Esophagus muscularis mucosa (tissue), 4 donors: ENCODE measurements around the gene NTPCR. TPM values are rescaled to one million over a fixed set of nuclear protein-coding genes. Genes with fewer than 3 reads are reported as not detected.

ENCODE experiments used
- DNase-seq: peaks from one replicate; pipeline ENCODE4 v3.0.0-alpha.2; 2017; ENCODE audit errors: extremely low spot score
- H3K27ac ChIP-seq, 4 donors: fragments of 200-600 bp; sonication (generic); replicated peaks in 1 of 4; 1 replicate in 3 of 4; 2 replicates in 1 of 4; pipeline ENCODE4 v1.5.1; 2016 to 2019; ENCODE audit warnings: mild to moderate bottlenecking in 1 of 4
- H3K27me3 ChIP-seq, 4 donors: fragments of 200-600 bp; sonication (generic); one replicate each; pipeline versions ENCODE4 v1.5.1 to v1.6.0; 2016 to 2019
- H3K36me3 ChIP-seq, 4 donors: fragments of 200-600 bp; sonication (generic); one replicate each; pipeline ENCODE4 v1.5.1; 2016 to 2019
- H3K4me1 ChIP-seq, 4 donors: fragments of 200-600 bp; sonication (generic); one replicate each; pipeline ENCODE4 v1.5.1; 2016 to 2019
- H3K4me3 ChIP-seq, 4 donors: fragments of 200-600 bp; sonication (generic); 1 replicate in 2 of 4; 2 replicates in 2 of 4; pipeline ENCODE4 v1.5.1; 2016 to 2019; ENCODE audit warnings: mild to moderate bottlenecking in 4 of 4, moderate library complexity in 1 of 4
- H3K9me3 ChIP-seq, 4 donors: fragments of 200-600 bp; sonication (generic); 1 replicate in 3 of 4; 2 replicates in 1 of 4; pipeline ENCODE4 v1.5.1; 2016 to 2019
- EP300 ChIP-seq: sonication (generic); formaldehyde crosslinking; IDR thresholded peaks from one replicate; pipeline ENCODE4 v1.6.1; 2017; ENCODE audit warnings: antibody characterized with exemption
- POLR2A ChIP-seq: fragments of 450-650 bp; IDR thresholded peaks from one replicate; pipeline ENCODE4 v1.6.1; 2017; ENCODE audit warnings: antibody characterized with exemption, moderate library complexity, mild to moderate bottlenecking, low read depth
- POLR2AphosphoS5 ChIP-seq, 2 donors: sonication (generic); formaldehyde crosslinking; IDR thresholded peaks; one replicate each; pipeline ENCODE4 v1.6.1; 2017; ENCODE audit warnings: antibody characterized with exemption in 2 of 2
- WGBS: methylation state at CpG from one replicate; pipeline ENCODE4 v1.1.5; 2018; 5-methylcytosine and 5-hydroxymethylcytosine counted together
- intact Hi-C: fragments of 100-400 bp; cut with DNase I; formaldehyde crosslinking; loops from one replicate; pipeline ENCODE4 v1.15.1; 2023
- total RNA-seq, 4 donors: library from RNA; depleted of rRNA; stranded (reverse); fragments of >200 nt; gene quantifications; one replicate each; pipeline versions ENCODE4 v1.1.0 to v1.2.1, GENCODE V29; 2016
- TF ChIP-seq, protein P1 (sequence below), 3 experiments: fragments of 200-600 bp in 2 of 3; fragments of 450-650 bp in 1 of 3; sonication (generic) in 2 of 3; IDR thresholded peaks; one replicate each; pipeline ENCODE4 v1.5.1; 2017 to 2019; ENCODE audit warnings: antibody characterized with exemption in 3 of 3, mild to moderate bottlenecking in 2 of 3, moderate library complexity in 1 of 3

Gene NTPCR
- total RNA-seq, 4 donors from 2014 or later, result 21.7 to 26.6 (median 24.6) TPM

DNA sequence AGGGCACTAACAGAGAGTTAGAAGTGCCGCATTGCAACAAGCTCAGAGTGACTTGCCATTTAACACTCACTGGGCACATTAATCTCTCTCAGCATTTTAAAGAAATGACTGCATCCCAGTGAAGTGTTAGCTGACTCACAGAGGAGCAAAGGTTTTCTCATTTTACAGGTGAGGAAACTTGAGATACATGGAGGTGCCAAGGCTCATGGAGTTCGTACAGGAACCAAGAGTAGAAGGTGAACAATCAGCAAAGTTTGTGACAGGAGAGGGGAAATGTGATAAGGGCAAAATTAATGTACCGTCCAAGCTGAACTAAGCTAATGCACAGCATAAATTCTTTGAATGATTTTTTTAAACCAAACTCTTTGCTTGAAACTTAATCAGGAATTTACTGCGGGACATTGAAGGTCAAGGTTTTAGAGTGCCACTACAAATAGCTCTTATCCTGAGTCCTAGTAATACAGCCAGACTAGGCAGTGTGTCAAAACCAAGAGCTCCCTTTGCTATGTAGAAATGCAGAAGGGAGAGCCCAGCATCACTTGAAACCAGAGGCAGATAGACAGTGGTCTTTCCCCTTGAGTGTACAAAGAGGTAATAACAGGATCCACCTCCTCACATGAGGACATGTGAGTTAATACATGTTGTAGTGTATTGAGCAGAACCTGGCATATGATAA lies 22.4 kb upstream of the NTPCR start:
- Histone ChIP-seq H3K4me3 (no peak overlapping the region), H3K4me1 (no peaks in the 10 kb centered on the region), H3K27me3 (no peaks in the 10 kb centered on the region), H3K27ac (no peak overlapping the region), H3K9me3 (no peaks in the 10 kb centered on the region), H3K36me3 (no peaks in the 10 kb centered on the region)
- intact Hi-C loops, result no loop called here
- 88% methylated on average over 4 of the region's 4 CpGs for WGBS
- no peak for DNase-seq
- TF ChIP-seq POLR2A, result no peak
- TF ChIP-seq POLR2AphosphoS5 (IDR thresholded peaks at IDR 0.05), result no peak
- no peak for TF ChIP-seq EP300
- TF ChIP-seq, protein P1, sequence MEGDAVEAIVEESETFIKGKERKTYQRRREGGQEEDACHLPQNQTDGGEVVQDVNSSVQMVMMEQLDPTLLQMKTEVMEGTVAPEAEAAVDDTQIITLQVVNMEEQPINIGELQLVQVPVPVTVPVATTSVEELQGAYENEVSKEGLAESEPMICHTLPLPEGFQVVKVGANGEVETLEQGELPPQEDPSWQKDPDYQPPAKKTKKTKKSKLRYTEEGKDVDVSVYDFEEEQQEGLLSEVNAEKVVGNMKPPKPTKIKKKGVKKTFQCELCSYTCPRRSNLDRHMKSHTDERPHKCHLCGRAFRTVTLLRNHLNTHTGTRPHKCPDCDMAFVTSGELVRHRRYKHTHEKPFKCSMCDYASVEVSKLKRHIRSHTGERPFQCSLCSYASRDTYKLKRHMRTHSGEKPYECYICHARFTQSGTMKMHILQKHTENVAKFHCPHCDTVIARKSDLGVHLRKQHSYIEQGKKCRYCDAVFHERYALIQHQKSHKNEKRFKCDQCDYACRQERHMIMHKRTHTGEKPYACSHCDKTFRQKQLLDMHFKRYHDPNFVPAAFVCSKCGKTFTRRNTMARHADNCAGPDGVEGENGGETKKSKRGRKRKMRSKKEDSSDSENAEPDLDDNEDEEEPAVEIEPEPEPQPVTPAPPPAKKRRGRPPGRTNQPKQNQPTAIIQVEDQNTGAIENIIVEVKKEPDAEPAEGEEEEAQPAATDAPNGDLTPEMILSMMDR (IDR thresholded peaks at IDR 0.05), result no peak

DNA sequence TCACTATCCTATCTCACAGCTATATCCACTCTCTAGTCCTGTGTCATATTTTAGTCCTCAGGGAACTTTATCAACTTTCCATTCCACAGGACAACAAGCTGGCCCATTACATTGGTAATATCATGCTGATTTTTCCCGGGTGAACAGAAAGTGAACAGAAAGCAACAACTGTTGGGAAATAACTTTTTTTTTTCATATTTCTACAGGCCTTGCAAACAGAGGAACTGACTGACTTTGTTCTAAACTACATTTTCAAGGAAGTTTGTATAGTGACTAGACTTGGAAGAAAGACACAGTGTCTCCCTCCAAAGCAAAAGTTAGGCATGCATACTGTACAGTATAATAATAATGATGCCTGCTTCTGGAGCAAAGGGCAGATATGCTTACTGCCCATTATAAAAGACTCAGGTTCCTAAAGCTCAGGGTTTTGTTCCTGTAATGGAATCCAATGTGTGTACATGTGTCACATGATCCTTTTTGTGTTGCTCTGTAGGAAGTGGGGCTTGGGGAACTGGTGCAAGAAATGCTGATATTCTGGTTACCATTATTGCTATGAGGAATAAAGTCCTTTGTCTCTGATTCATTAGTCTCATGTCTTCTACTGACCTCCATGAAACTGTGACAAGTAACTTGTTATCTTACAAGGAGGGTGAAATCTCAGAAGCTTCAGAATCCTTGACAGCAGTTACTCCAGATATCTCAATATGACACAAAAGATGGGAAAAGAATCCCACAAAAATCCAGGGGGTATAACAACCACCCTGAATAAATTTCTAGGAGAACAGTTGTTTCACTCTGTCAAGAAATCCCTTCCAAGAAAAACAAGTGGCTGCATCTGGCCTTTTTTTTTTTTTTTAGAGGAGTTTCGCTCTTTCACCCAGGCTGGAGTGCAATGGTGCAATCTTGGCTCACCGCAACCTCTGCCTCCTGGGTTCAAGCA lies 17.7 kb upstream of the NTPCR start:
- intact Hi-C loops, result no loop called here

DNA sequence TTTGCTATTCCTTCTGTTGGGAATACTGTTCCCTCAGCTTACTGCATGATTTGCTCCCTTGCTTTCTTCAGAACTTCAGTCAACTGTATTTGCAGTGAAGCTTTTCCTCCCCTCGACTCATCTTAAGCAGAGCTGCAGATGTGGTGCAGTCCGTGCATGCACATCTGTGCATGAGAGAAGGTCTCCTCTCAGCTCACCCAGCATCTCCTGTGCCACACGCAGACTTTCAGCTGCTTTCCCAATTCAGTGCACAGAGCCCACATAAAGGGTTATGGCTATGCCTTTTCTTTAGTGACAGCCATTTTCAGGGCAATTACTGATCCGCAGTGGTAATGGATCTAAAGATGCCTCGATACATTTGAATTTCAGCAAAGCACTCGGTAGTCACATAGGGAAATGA lies 13.5 kb upstream of the NTPCR start:
- Histone ChIP-seq H3K36me3 (no peaks in the 10 kb centered on the region), H3K4me3 (no peak overlapping the region), H3K4me1 (no peaks in the 10 kb centered on the region), H3K9me3 (no peaks in the 10 kb centered on the region), H3K27ac (no peak overlapping the region), H3K27me3 (no peaks in the 10 kb centered on the region)
- no peak for TF ChIP-seq EP300
- TF ChIP-seq POLR2AphosphoS5 (IDR thresholded peaks at IDR 0.05), result no peak
- no peak for TF ChIP-seq POLR2A
- TF ChIP-seq, protein P1 (IDR thresholded peaks at IDR 0.05), result no peak
- 90% methylated on average over 6 of the region's 6 CpGs for WGBS
- peak; percentile 10 for DNase-seq
- intact Hi-C loops, result no loop called here

More for the DNA sequence above, 17.7 kb upstream of the NTPCR start:
- Histone ChIP-seq H3K4me3 (no peak overlapping the region), H3K9me3 (no peaks in the 10 kb centered on the region), H3K36me3 (no peaks in the 10 kb centered on the region), H3K27ac (no peak overlapping the region), H3K27me3 (no peaks in the 10 kb centered on the region), H3K4me1 (no peaks in the 10 kb centered on the region)
- WGBS, result 88% methylated on average over 3 of the region's 3 CpGs
- no peak for TF ChIP-seq POLR2A
- TF ChIP-seq EP300, result no peak
- TF ChIP-seq POLR2AphosphoS5 (IDR thresholded peaks at IDR 0.05), result no peak
- no peak for DNase-seq

DNA sequence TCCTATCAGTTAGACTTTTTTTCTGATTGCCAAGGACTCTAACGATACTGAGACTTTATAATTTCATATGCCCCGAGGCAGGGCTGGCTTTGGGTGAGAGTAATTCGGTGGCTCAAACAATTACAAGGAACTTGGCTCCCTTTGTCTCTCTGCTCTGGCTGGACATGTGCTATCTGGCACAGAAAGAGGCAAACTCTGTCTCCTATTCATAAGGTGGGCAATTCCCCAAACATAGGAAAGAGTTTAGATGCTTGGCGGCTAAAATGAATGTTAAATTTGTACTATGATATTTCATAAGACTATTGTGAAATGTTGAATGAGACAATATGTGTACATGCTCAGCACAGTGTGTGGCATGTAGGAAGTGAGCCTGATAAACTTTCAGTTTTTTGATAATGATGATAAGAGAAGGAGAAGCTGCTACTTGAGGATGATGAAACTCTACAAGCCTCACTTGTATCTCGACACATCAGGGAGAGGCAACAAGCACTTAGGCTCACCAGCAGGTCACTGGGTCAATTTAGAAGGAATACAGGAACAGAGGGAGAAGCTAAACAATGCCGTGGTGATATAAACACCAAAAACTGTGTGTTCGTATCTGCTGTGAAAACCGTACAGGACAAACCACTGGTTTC lies 12.6 kb upstream of the NTPCR start:
- Histone ChIP-seq H3K36me3 (no peaks in the 10 kb centered on the region), H3K27me3 (no peaks in the 10 kb centered on the region), H3K4me1 (no peaks in the 10 kb centered on the region), H3K27ac (no peak overlapping the region), H3K4me3 (no peak overlapping the region), H3K9me3 (no peaks in the 10 kb centered on the region)
- DNase-seq, result peak; percentile 55
- intact Hi-C loops, result no loop called here
- TF ChIP-seq EP300, result no peak
- no peak for TF ChIP-seq POLR2A
- TF ChIP-seq POLR2AphosphoS5 (IDR thresholded peaks at IDR 0.05), result no peak
- TF ChIP-seq, protein P1 (IDR thresholded peaks at IDR 0.05), result no peak
- WGBS, result 53% methylated on average over 8 of the region's 8 CpGs

DNA sequence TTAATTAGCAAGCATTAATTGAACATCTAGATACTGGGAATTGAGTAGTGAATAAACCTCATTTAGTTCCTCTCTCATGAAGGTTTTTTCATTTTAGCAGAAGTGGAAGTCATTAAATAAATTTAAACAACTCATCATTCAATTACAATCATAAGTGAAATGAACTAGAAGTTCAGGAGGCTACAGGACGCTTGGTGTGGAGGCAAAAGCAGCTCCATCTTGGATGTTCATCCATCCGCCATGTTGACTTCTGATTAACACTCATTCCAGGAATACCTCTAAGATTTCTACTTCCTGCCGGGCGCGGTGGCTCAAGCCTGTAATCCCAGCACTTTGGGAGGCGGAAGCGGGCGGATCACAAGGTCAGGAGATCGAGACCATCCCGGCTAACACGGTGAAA lies 11.5 kb upstream of the NTPCR start:
- intact Hi-C loops, result no loop called here
- Histone ChIP-seq H3K4me3 (no peak overlapping the region), H3K36me3 (no peaks in the 10 kb centered on the region), H3K4me1 (no peaks in the 10 kb centered on the region), H3K27me3 (no peaks in the 10 kb centered on the region), H3K27ac (no peak overlapping the region), H3K9me3 (no peaks in the 10 kb centered on the region)
- peak; percentile 8 for DNase-seq
- TF ChIP-seq, protein P1 (IDR thresholded peaks at IDR 0.05), result no peak
- TF ChIP-seq EP300 (no peak), POLR2AphosphoS5 (IDR thresholded peaks at IDR 0.05) (no peak), POLR2A (no peak)
- WGBS, result 96% methylated on average over 11 of the region's 11 CpGs
